PC-9 (cell line): ENCODE measurements around the gene COL4A6. TPM values are rescaled to one million over a fixed set of nuclear protein-coding genes. Genes with fewer than 3 reads are reported as not detected.

Experiments
- BruUV-seq: library from RNA; stranded (reverse); fragments of 400-500 nt; replicated peaks from 2 replicates; lab custom pipeline; 2021; lab: Mats Ljungman, UMichigan
- CTCF ChIA-PET: fragments of 300-600 bp; sonication (Branson Sonifier 250); formaldehyde crosslinking; loops from one replicate; lab custom pipeline; 2022; ENCODE audit warnings: antibody characterized with exemption; lab: Charles Lee
- POLR2A ChIA-PET: fragments of 300-600 bp; sonication (Branson Sonifier 250); formaldehyde crosslinking; loops from one replicate; lab custom pipeline; 2022; ENCODE audit warnings: antibody characterized with exemption; ENCODE audit not compliant: unreplicated experiment; lab: Charles Lee
- DNase-seq, 2 experiments: peaks; one replicate each; pipeline versions ENCODE4 v3.0.0 to v3.0.0-alpha.2; 2015 to 2022; ENCODE audit warnings: mixed read lengths in 1 of 2
- H2AFZ ChIP-seq: fragments of 200-600 bp; sonication (generic); 2 replicates; pipeline ENCODE4 v1.8.1; 2017; ENCODE audit warnings: antibody characterized with exemption
- H3F3A ChIP-seq: fragments of 200-600 bp; sonication (generic); 2 replicates; pipeline ENCODE4 v1.8.1; 2017; ENCODE audit warnings: antibody characterized with exemption, mild to moderate bottlenecking, low read depth; ENCODE audit not compliant: insufficient read depth
- H3K27ac ChIP-seq: fragments of 200-600 bp; sonication (generic); 2 replicates; pipeline ENCODE4 v1.6.1; 2016; ENCODE audit warnings: mixed run types
- H3K27me3 ChIP-seq: fragments of 200-600 bp; sonication (generic); 2 replicates; pipeline ENCODE4 v1.6.1; 2016; ENCODE audit warnings: low read depth, mixed run types; ENCODE audit not compliant: insufficient read depth
- H3K36me3 ChIP-seq: fragments of 200-600 bp; sonication (generic); 2 replicates; pipeline ENCODE4 v1.6.1; 2016; ENCODE audit warnings: low read depth, mixed run types
- H3K4me1 ChIP-seq: fragments of 200-600 bp; sonication (generic); replicated peaks from 2 replicates; pipeline ENCODE4 v1.6.1; 2016; ENCODE audit warnings: mixed run types; ENCODE audit not compliant: insufficient read depth
- H3K4me2 ChIP-seq: fragments of 200-600 bp; sonication (generic); 2 replicates; pipeline ENCODE4 v1.6.1; 2017; ENCODE audit warnings: mixed run types
- H3K4me3 ChIP-seq: fragments of 200-600 bp; sonication (generic); 2 replicates; pipeline ENCODE4 v1.6.1; 2016; ENCODE audit warnings: mixed run types
- H3K79me2 ChIP-seq: fragments of 200-600 bp; sonication (generic); 2 replicates; pipeline ENCODE4 v1.6.1; 2017; ENCODE audit warnings: low read depth, mixed run types
- H3K9me2 ChIP-seq: fragments of 200-600 bp; sonication (generic); 2 replicates; pipeline ENCODE4 v1.8.1; 2017; ENCODE audit warnings: mild to moderate bottlenecking; ENCODE audit not compliant: insufficient read depth
- H3K9me3 ChIP-seq: fragments of 200-600 bp; sonication (generic); 2 replicates; pipeline ENCODE4 v1.8.1; 2016; ENCODE audit warnings: low read depth; ENCODE audit not compliant: insufficient read depth
- H4K20me1 ChIP-seq: fragments of 200-600 bp; sonication (generic); 2 replicates; pipeline ENCODE4 v1.8.1; 2017; ENCODE audit not compliant: insufficient read depth
- CTCF ChIP-seq: fragments of 200-600 bp; sonication (generic); conservative IDR thresholded peaks from 2 replicates; pipeline ENCODE4 v1.6.1; 2017; ENCODE audit warnings: mixed run types, antibody characterized with exemption, mild to moderate bottlenecking, moderate library complexity
- EZH2 ChIP-seq: fragments of 200-600 bp; sonication (generic); IDR thresholded peaks from 2 replicates; pipeline ENCODE4 v1.8.0; 2017; ENCODE audit warnings: antibody characterized with exemption, low read depth
- intact Hi-C: fragments of 100-400 bp; cut with micrococcal nuclease; formaldehyde crosslinking; loops from one replicate; pipeline ENCODE4 v1.10.0; 2022; ENCODE audit not compliant: unreplicated experiment
- total RNA-seq: library from RNA; stranded (reverse); gene quantifications from 2 replicates; pipeline ENCODE4 v1.2.3, GENCODE V29; 2021

The COL4A6 gene
- total RNA-seq, 1 experiment from 2014 or later: 15.5 TPM

- Histone ChIP-seq H3K9me3 (no peaks in the 10 kb centered on the region), H3K4me2 (no peak overlapping the region), H3K27ac (no peak overlapping the region), H3K4me1 (no peaks in the 10 kb centered on the region), H3K4me3 (no peak overlapping the region), H3K27me3 (no peaks in the 10 kb centered on the region), H3K79me2 (no peaks in the 10 kb centered on the region), H3K9me2 (no peaks in the 10 kb centered on the region), H3F3A (no peaks in the 10 kb centered on the region), H4K20me1 (no peaks in the 10 kb centered on the region; the same call in 1 of the 2 replicates), H3K36me3 (no peaks in the 10 kb centered on the region), H2AFZ (no peak overlapping the region)
- TF ChIP-seq EZH2 (no peak), CTCF (no peak)
- DNase-seq: no peak
- BruUV-seq: no TSS peak
- POLR2A ChIA-PET: interaction anchor here (0.7 kb wide), 1 partner anchor 153 kb away, joined by 3 read pairs; no protein-coding TSS in a partner anchor
- intact Hi-C loops: no loop called here
- CTCF ChIA-PET: no interaction called here
Measured at GRCh38 chrX:108456971-108457477, 18.8 kb upstream of the COL4A6 start.

GRCh38 chrX:108453841-108454240, 15.6 kb upstream of the COL4A6 start:
- Histone ChIP-seq H3K9me2 (no peaks in the 10 kb centered on the region), H3K27me3 (no peaks in the 10 kb centered on the region), H2AFZ (no peak overlapping the region), H3K4me3 (no peak overlapping the region), H3K36me3 (no peaks in the 10 kb centered on the region), H3K27ac (no peak overlapping the region), H3K9me3 (no peaks in the 10 kb centered on the region), H3K4me2 (no peak overlapping the region), H3K79me2 (0 out of 2 replicates have a peak, but pooled peaks cover 5% of the 10 kb centered on the region), H3K4me1 (no peaks in the 10 kb centered on the region), H4K20me1 (no peaks in the 10 kb centered on the region), H3F3A (no peaks in the 10 kb centered on the region)
- TF ChIP-seq CTCF: no peak
- TF ChIP-seq EZH2: no peak
- ChIA-PET POLR2A (no interaction called here), CTCF (no interaction called here)
- BruUV-seq: no TSS peak
- intact Hi-C loops: no loop called here
- no peak for DNase-seq

GRCh38 chrX:108447303-108447702, 9.1 kb upstream of the COL4A6 start:
- Histone ChIP-seq H4K20me1 (no peaks in the 10 kb centered on the region), H3K79me2 (0 out of 2 replicates have a peak, but pooled peaks cover 5% of the 10 kb centered on the region), H3K27ac (no peak overlapping the region), H3K4me3 (no peak overlapping the region), H2AFZ (no peak overlapping the region), H3F3A (0 out of 2 replicates have a peak, but pooled peaks cover 3% of the 10 kb centered on the region), H3K27me3 (no peaks in the 10 kb centered on the region), H3K9me3 (no peaks in the 10 kb centered on the region), H3K9me2 (no peaks in the 10 kb centered on the region), H3K4me1 (peaks cover 25% of the 10 kb centered on the region), H3K36me3 (peaks cover 7% of the 10 kb centered on the region), H3K4me2 (peak overlapping the region; percentile 12; the same call in 1 of the 2 replicates)
- TF ChIP-seq CTCF (no peak), EZH2 (no peak)
- intact Hi-C loops: no loop called here
- ChIA-PET CTCF (interaction anchor here (1.3 kb wide), 1 partner anchor 223 kb away, joined by 4 read pairs; no protein-coding TSS in a partner anchor), POLR2A (interaction anchor here (0.7 kb wide), 1 partner anchor 54 kb away, joined by 3 read pairs; no protein-coding TSS in a partner anchor)
- no TSS peak for BruUV-seq
- DNase-seq: peak in 1 of 2 experiments; percentile 77
